Measurements from ENCODE around the gene GTF2A1. TPM values are rescaled to one million over a fixed set of nuclear protein-coding genes. Genes with fewer than 3 reads are reported as not detected.
"Not testable (repeated sequence)": the region's sequence is repeated elsewhere in the genome, so short reads cannot be mapped to it uniquely, and the experiment has no call there.

GTF2A1 gene
- total RNA-seq, 1 experiment from 2014 or later: 15.1 TPM

- no peak for DNase-seq (ENCODE audit: low read depth)
Measured at GRCh38 chr14:81231540-81231939, 10.8 kb upstream of the GTF2A1 start.

GRCh38 chr14:81224222-81224621 is 3.5 kb upstream of the GTF2A1 start:
- no peak for DNase-seq (ENCODE audit: low read depth)

- DNase-seq (ENCODE audit: low read depth): not testable (repeated sequence)
Measured at GRCh38 chr14:81223788-81224187, 3.0 kb upstream of the GTF2A1 start.

DNA sequence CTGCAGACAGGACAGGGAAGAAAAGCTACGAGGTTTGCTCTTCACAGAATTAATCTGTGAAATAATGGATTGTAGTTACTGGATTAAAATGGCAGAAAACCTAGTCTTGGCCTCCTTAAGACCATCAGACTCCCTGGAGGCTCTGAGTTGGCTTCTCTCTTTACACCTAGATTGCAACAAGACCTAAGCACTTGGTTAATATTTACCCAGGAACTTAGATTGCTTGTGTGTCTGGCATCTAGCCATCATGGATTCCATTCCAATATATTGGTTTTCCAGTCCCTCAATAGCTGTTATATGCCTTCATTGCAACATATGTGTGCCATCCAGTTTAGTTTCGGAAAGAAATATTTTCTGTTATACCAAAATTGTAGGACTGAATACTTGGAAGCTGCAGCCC is 1.9 kb upstream of the GTF2A1 start:
- no peak for DNase-seq (ENCODE audit: low read depth)

GRCh38 chr14:81222126-81222525 is 1.4 kb upstream of the GTF2A1 start:
- no peak for DNase-seq (ENCODE audit: low read depth)

DNA sequence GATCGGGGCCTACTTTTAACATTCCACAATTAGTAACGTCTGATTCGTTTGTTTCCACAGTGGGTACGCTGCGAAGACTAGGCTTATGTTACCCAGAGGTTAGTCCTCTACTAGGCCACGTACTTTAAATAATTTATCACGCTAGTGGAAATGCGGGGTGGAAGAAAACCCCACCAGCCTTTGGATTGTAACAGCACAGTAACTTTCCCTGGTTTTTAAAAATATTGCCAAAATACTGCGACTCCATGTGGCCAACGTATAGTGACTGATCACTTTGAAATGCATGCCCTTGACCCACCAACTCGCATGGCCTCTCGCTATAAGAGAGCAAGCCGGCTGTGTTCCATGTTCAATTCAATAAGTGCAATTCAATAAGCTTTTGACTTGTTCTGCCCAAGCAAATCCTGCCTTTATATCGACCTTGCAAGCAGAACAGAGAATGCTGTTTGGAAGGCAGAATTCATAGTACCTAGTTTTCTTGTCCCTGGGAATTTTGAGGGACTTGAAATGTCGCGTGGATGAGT is 882 bp upstream of the GTF2A1 start:
- peak; percentile 2 for DNase-seq (ENCODE audit: low read depth)

DNA sequence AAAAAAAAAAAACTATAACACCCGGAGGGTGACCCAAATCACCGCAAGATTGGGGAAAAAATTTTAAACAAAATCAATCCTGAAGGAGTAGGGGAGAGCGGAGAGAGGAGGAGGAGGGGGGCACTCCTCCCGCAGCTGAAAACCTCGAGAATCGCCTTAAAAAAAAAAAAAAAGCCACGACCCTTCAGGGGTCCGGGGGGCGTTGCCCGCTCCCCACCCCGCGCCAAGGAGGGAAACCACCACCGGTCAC is 254 bp downstream of the GTF2A1 start:
- DNase-seq (ENCODE audit: low read depth): no peak

GRCh38 chr14:81219759-81220579 is 790 bp downstream of the GTF2A1 start:
- DNase-seq (ENCODE audit: low read depth): peak; percentile 29

- peak; percentile 95 for DNase-seq (ENCODE audit: low read depth)
Measured at GRCh38 chr14:81219210-81219758, 1.5 kb downstream of the GTF2A1 start.

DNA sequence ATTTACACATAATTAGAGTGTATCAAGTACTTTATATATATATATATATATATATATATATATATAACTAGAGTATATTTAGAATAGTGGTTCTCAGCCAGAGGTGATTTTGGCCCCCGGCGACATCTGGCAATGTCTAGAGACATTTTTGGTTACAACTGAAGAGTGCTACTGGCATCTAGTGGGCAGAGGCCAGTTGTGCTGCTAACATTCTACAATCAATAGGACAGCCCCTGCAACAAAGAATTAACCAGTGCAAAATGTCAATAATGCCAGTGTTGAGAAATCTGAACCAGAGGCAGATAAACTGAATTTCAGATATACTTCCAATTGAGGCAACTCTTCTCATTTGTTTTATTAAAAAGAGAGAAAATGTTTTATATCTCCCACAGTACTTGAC is 8.9 kb downstream of the GTF2A1 start:
- DNase-seq (ENCODE audit: low read depth): peak; percentile 17

DNA sequence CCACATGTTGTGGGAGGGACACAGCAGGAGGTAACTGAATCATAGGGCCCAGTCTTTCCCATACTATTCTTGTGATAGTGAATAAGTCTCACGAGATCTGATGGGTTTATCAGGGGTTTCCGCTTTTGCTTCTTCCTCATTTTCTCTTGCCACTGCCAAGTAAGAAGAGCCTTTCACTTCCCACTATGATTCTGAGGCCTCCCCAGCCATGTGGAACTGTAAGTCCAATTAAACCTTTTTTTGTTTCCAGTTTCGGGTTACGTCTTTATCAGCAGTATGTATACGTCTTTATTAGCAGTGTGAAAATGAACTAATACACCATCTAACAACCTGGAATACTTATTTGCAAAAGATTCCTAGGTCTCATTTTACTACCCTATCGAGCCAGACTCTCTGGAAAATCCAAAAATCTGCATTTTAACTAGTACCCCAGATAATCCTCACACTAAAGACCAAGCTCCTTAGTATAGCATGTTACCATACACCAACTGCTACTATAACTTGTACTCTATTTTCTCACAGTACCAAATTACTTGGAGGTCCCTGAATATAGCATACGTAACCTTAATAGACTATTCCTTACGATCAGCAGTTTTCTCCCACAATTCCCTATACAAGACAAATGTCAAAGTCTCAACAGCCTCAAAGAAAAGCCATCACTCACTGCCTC is 11.5 kb downstream of the GTF2A1 start:
- no peak for DNase-seq (ENCODE audit: low read depth)

- no peak for DNase-seq (ENCODE audit: low read depth)
Measured at GRCh38 chr14:81208489-81208888, 12.3 kb downstream of the GTF2A1 start.

DNA sequence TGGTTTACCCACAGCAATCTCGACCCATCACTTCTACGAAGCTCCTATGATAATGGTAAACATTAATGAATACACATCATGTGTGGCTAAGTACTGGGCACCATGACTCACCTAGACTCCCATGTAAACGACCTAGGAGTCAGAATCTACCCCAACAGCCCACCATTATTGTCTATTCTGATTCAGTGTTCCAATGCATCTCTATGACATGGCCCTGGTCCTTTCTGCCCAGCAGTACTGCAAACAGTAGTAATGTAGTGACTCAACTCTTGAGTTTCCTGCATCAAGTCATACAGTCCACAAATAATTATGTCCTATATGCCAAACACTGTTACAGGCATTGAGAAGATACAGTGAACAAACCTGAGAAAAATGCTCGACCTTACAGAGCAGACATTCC is 14.6 kb downstream of the GTF2A1 start:
- DNase-seq (ENCODE audit: low read depth): peak; percentile 2

DNA sequence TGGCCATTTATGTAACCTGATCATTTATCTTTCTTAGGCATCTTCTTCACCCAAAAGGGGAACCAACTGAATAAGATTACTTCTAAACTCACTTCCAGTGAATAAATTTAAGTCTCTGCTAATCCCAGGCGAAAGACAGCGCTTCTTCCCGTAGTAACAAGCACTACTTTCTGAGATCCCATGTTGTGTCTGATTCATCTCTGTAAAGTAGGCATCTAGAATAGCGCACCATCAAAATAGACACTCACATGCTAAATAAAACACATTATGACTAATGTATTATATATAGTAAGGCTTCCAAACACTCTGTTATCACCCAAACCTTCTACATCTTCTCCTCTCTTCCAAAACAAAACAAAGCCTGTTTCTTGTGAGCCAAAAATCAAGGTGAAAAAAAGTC is 15.1 kb downstream of the GTF2A1 start:
- no peak for DNase-seq (ENCODE audit: low read depth)

GRCh38 chr14:81200054-81200453 is 20.7 kb downstream of the GTF2A1 start:
- no peak for DNase-seq (ENCODE audit: low read depth)

DNA sequence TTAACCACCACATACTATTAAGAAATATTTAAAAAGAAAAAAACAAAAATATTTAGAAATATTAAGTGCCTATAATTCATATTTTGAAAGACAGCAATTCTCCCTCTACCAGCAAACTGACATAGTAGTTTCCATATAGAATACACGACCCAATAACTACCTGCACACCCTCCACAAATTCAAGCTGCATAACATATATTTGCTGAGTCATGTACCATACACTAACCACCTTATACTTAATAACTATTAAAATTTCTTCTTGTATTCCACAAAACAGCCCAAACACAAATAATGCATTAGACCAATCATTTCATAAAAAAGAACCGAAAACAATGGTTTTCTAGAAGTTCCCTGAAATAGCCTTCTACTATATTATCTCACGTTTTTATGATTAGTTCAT is 21.7 kb downstream of the GTF2A1 start:
- DNase-seq (ENCODE audit: low read depth): no peak

GRCh38 chr14:81198651-81199050 is 22.1 kb downstream of the GTF2A1 start:
- no peak for DNase-seq (ENCODE audit: low read depth)

- no peak for DNase-seq (ENCODE audit: low read depth)
Measured at GRCh38 chr14:81193924-81194633, 26.7 kb downstream of the GTF2A1 start.

DNA sequence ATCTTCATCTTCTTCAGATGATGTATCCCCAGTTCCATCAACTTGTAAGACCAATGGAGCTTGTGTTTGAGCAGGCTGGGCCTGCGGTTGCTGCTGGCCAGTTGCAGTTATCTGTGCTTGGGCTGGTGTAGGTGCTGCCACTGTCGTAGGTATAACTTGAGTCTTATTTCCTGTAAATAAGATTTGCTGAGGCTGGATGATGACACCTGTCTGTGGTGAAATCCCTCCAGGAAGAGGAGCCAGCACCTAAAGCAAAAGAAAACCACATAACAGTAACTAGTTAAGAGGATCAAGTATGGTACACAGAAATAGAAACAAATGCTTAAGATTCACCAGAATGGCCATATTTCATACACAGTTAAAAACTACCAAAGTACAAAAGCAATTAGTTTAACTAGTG is 28.2 kb downstream of the GTF2A1 start:
- DNase-seq (ENCODE audit: low read depth): no peak

DNA sequence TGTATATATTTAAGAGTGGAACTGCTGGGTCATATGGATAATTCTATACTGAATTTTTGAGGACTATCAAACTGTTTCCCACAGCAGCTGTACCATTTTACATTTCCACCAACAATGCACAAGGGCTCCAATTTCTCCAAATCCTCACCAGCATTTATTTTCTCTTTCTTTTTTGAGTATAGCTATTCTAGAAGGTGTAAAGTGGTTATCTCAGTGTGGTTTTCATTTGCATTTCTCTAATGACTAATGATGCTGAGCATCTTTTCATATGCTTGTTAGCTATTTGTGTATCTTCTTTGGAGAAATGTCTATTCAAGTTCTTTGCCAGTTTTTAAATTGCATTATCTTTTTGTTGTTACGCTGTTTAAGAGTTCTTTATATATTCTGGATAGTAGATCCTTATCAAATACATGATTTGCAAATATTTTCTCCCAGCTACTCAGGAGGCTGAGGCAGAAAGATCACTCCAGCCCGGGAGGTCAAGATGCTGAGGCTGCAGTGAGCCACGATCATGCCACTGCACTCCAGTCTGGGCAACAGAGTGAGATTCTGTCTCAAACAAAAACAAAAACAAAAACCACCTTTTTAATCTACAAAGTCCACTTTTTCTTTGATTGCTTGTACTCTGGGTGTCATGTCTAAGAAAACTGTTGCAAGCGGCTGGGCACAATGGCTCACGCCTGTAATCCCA is 32.8 kb downstream of the GTF2A1 start:
- no peak for DNase-seq (ENCODE audit: low read depth)

GRCh38 chr14:81179631-81180030 is 41.1 kb downstream of the GTF2A1 start:
- no peak for DNase-seq (ENCODE audit: low read depth)

DNA sequence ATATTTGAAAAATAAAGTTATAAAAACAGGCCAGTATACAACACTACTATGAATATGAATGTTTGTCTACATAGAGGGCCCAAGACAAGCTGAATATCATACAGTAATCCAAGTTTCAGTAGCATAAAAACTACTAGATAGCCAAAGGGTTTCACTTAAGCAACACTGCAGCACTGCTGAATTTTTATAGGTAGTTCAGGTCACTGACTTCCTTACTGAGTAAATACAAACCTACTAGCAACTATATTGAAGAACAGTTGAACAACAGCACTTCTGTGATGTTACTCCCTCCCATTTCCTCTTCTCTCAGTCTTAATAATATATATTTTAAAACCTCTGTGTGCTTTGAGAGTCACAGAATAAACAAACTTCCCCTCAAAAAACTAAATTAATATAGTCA is 42.7 kb downstream of the GTF2A1 start:
- no peak for DNase-seq (ENCODE audit: low read depth)
